ENCODE data around the gene PRDM16.

- TF ChIP-seq CTCF (IDR thresholded peaks at IDR 0.05) (no peak), POLR2A (IDR thresholded peaks at IDR 0.05) (no peak)
These were observed 14.0 kb upstream of the PRDM16 start for GRCh38 chr1:3055051-3055450.

Data from testis (tissue), 2 donors.